ENCODE measurements around the gene COQ8B.

Gene COQ8B

DNA sequence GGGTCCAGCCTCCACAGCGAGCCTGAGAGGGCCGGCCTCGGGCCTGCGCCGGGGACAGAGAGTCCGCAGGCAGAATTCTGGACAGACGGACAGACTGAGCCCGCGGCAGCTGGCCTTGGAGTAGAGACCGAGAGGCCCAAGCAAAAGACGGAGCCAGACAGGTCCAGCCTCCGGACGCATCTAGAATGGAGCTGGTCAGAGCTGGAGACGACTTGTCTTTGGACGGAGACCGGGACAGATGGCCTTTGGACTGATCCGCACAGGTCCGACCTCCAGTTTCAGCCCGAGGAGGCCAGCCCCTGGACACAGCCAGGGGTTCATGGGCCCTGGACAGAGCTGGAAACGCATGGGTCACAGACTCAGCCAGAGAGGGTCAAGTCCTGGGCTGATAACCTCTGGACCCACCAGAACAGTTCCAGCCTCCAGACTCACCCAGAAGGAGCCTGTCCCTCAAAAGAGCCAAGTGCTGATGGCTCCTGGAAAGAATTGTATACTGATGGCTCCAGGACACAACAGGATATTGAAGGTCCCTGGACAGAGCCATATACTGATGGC is 716 bp upstream of the COQ8B start:
- DNase-seq = no peak

DNA sequence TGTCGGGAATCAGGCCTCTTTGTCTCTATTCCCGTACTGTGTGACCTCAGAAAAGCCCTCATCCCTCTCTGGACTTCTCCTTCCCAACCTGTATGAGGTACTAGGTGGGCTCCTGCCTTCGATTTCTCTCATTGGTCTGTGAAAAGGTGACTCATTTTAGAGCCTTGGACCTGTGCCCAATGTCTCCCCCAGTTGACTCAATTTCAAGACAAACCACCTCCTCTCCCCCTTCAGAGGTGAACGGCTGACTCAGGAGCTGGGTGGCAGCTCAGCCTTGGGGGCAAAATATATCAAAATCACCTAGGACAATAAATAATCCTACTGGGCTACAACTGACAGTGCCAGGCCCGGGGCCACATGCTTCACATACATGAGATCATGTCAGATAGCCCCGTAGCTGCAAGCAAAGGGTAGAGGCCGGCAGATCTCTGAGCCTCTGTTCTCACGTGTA is 630 bp downstream of the COQ8B start:
- DNase-seq = no peak

DNA sequence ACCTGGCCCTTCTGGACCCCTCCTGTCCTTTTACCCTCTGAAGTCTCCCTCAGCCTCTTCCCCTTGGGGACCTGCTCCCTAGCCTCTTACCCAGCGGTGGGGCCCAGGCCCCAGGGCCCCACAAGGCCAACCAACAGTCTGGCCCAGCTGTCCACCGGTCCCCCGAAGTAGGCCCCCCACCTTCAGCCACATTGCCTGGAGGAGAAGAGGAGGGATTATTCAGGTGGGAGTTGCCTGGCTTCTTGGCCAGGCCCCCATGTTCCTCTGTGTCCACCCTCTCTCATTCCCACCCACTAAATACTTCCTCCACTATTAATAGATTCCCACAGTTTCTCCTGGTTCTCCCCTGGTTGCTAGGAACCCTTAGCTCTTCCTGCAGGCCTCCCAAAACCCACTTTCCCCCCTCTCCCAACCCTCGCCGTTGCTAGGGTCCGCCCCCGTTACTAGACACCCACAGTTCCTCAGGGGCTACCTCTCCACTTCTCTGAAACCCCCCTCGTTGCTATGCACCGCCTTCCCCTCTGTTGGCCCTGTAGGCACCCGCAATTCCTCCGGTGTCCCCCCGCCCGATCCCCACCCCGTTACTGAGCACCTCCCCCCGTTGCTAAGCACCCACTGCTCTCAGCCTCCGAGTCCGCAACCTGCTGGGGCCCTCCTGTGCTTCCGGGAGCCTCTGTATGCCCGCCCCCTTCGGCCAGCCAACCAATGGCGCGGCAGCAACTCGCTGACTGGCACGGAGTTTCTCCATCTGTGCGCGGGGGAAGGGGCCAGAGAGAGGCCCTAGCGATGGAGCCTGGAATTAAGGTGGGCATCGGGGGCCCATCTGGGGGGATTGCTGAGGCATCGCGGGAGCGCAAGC is 2.0 kb downstream of the COQ8B start:
- peak; percentile 86 for DNase-seq

DNA sequence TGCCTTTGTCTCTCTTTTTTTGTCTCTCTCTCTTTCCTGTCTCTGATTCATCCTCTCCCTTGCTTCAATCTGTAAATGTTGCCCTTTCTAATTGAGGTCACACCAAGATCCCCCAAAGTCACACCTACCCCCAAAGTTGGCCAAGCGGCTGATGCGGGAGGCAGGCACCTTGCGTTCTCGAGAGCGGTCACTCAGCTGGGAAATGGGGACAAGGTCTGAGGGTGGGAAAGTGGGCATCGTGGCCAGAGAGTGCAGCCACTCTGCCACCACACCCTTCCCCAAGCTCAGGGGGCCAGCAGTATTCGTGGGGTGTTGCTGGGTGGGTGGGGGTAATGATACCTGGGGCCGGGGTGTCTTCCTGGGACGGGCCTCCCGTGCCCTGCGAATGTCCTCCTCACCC is 2.7 kb downstream of the COQ8B start:
- no peak for DNase-seq

DNA sequence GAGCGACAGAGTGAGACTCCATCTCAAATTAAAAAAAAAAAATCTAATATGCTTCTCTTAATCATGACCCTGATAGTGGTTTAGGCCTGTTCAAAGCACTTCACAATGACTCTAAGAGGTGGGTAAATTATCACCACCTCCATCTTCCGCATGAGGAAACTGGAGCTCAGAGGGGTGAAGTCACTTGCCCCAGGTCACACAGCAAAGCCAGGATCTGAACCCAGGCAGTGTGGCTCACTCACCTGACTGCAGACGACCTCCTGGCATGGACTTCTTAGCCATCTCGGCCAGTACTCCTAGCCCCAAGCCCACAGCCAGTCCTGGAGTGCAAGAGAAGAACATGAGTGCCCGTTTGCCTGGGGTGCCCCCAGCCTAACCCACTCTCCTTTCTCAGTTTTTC is 6.9 kb downstream of the COQ8B start:
- DNase-seq = no peak

DNA sequence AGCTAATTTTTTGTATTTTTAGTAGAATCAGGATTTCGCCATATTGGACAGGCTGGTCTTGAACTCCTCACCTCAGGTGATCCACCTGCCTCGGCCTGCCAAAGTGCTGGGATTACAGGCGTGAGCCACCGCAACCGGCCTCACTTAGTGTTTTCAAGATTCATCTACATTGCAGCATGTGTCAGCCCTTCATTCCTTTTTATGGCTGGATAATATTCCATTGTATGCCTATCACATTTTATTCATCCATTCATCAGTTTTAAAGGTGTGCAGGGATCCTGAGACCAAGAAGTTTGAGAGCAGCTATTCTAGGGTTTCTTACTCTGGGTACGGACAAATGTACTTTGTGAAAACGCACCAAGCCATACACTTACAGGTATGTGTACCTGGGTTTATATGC is 9.1 kb downstream of the COQ8B start:
- no peak for DNase-seq

DNA sequence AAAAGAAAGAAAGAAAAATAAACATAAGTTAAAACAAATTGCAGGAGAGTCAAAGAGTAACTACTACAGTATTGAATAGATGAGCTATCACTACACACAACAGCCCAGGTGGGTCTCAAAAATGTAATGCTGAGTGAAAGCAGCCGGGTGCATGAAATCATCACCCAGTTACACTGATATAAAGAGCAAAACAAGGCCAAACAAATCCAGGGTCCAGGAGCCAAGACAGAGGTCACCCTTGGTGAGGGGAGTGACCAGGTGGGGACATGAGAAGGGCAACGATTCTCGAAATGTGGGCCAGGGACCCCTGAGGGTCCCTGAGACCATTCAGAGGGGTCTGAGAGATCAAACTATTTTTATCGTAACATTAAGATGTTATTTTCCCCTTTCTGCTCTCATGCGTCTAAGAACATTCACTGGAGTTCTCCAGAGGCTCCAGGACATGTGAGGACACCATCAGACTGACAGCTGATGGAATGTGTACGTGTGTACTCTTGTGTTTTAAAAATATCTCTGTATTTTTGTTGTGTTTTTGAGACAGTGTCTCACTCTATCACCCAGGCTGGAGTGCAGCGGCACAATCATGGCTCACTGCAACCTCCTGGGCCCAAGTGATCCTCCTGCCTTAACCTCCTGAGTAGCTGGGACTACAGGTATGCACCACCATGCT is 10.6 kb downstream of the COQ8B start:
- no peak for DNase-seq

DNA sequence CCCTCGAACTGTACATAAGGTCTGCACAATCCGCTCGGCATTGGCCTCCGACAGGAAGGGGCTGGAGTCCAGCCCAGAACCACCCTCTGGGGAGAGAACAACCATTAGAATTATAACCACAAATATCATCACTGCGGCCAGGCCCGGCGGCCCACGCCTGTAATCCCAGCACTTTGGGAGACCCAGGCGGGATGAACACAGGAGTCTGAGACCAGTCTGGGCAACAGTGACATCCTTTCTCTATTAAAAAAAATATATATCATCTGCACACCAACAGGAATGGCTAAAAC is 11.4 kb downstream of the COQ8B start:
- no peak for DNase-seq

DNA sequence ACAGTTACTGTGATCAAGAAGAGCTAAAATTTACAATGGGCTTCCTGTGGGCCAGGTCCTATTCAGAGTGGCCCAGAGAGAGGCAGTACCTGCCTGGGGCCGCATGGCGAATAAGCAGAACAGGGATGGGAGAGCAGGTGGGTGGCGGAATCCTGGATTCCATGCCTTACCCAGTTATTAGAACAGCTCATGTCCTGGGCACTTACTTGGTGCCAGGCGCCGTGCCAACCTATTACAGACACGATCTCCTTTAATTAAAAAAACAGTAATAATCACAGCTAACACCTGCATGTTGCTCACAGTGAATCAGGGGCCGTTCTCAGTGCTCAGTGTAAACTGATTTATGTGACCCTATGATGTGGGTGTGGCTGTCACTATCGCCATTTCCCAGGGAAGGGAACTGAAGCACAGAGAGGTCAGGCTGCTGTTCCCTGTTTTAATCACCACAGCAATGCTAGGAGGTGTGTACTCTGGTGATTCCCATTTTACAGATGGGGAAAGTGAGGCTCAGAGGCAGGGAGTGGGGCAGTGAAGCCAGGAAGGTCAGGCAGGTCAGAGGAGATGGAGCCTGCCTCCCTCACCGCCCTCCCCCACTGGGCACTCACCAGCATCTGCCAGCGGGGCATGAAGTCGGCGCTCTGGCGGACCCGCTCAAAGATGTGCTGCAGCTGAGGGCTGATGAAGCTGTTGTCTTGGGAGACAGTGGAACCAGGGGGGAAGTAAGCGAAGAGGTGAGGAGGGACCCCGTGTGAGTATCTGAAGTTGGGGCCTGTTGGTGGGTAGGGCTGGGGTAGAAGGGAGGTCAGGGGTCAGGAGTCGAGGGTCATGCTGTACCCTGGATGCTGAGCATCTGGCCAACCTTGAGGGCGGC is 12.0 kb downstream of the COQ8B start:
- no peak for DNase-seq

DNA sequence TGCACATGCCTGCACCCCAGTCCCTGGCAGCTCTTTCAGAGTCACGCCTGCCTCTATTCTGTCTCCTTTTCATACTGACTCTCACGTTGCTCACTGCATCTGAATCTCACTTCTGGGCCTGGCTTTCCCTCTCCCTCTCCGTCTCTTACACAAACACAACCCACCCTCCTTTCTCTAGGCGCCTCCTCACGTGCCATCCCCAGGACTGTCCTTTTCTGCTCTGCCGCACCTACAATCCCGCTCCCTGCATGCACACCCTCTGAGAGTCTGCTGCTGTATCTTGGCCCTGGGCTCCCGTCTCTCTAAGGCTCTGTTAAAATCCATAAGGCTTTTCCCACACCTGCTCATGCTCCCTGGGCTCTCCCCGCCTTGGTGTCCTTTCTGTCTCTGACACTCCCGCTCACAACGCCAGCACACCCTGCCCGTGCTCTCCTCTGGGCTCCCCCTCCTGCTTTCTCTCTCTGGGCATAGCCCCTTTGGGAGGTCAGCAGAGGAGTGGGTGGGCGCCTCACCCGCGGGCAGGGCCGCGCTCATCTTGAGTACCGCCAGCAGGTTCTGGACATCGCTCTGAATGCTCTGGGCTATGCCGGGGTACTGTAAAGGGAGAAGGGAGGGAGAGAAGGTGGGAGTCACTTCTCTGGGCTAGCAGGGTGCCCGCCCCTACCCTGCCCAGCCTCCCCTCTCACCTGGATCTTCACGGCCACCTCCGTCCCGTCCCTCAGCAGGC is 13.5 kb downstream of the COQ8B start:
- DNase-seq = no peak

DNA sequence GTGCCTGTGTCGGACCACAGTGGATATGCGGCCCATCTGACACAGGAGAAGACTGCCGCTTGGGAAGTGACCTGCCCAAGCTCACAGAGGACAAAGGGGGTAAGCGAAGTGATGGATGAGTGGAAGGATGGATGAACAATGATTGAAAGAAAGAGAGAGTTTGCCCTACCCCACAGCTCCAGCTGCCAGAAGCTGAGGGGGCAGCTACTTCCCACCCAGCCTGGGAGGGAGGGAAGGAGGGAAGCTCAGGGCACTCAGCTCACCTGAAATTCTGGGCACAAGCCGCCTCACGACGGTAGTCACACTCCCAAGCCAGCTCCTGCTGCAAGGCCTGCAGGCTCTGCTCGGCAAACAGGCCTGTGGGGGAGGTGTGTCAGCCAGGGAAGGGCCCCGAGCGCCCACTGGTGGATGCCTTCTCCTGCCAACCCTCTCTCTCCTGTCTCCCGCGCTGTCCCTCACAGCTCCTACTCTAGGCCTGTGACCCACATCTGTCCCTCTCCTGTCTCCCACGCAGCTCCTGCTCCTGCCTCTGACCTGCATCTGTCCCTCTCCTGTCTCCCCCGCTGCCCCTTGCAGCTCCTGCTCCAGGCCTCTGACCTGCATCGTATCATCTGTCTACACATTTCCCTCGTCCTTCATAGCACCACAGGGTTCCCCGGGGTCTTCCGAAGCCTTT is 14.2 kb downstream of the COQ8B start:
- DNase-seq = no peak

DNA sequence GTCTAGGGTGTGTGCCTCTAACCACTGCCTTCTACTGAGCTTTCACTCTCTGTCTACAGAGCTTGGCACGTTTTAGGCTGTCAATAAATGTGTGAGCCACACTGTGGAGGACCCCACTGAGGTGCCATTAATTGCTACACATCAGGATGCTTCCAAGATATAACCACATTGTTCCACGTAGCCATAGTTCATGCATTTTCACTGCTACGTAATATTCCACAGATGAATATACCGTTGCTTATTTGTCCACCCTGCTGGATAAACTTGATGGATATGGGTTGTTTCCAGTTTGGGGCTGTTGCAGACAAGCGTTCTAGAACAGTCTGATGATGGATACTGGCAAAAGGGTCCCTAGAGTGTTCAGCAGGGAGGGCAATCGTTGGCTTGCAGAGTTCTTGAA is 14.9 kb downstream of the COQ8B start:
- no peak for DNase-seq

DNA sequence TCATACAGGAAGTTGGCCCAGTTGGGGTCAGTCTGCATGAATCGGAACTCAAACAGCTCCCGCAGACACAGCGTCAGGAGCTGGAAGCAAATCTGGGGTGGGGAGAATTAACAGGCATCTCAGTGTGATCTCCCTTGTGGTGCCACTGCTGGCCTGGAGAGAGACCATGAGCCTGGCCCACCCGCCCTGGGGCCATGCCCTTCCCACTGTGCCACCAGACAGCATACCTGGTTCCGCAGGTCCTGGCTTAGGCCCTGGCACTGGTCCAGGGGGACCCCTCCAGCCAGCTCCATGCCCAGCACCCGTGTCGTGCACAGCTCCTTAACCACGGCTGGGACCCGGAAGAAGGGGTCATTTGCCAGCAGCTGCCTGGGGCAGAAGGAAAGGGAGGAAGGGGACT is 16.6 kb downstream of the COQ8B start:
- DNase-seq = no peak

DNA sequence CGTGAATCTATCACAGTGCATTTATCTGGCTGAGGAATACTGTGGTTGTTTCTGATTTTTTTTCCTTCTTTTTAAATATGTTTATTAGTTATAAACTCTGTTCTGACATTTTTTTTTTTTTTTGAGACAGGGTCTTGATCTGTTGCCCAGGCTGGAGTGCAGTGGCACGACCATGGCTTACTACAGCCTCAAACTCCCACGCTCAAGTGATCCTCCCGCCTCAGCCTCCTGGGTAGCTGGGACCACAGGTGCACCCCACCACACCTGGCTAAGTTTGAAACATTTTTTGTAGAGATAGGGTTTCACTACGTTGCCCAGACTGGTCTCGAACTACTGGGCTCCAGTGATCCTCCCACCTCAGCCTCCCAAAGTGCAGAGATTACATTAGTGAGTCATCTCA is 19.7 kb downstream of the COQ8B start:
- no peak for DNase-seq

DNA sequence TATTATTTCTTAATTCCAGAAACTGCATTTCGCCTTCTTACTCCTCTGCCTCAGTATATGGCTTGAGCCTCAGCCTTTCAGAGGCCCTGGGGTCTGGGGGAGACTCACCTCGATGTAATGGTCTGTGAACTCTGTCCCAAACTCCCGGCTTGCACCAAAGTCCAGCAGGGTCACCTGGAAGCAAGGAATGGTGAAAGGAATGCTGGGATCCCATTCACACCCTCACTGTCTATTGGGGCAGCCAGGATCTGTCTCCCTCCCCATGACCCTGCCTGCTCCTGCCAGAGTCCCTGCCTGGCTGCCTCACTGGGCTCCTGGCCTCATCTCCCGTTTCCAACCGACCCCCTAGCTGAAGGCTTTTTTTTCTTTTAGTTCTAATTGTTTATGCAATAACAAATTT is 20.8 kb downstream of the COQ8B start:
- no peak for DNase-seq

DNA sequence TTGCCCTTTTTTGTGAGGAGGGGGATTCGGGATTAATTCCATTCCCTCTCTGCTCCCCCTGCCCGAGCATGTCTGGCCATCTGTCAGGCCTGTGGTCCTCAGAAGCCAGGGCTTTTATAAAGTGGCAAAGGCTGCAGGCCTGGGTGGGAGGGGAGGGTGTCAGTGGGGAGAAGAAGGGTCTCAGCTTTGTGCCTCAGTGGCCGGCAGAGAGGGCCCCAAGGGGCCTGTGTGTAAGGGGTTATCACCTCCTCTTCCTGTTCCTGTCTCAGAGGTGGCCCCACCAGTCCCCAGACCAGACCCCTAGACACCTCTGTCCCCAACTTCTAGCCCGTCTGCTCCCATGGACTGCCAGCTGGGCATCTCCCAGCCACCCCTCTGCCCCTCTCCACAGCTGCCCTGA is 22.8 kb downstream of the COQ8B start:
- DNase-seq = no peak

DNA sequence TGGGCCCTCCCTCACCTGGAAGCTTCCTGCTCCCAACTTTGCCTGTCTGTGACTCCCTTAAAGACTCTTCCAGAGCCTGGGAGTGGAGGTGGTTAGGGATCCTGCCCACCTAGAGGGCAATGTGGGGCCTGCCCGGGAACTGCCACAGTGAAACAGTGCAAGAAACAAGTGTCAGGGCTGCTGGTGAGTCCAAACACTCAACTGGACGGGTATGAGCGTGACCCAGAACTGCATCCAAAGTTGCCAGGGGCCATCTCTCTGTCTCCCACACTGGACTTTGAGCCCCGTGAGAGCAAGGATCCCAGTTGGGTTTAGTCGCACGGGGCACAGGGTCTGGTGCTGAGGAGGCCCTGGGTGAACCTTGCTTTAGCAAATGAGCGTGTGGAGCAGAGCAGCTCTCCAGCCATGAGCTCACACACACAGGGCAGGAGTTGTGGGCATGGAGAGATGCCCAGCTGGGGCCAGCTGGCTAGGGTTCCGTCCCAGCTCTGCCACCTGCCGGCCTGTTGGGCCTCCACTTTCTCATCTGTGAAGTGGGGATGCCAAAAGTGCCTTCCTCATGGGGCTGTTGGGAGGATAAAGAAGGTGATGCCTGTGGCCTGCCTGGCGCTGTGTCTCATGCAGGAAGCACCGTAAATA is 23.4 kb downstream of the COQ8B start:
- DNase-seq = no peak

DNA sequence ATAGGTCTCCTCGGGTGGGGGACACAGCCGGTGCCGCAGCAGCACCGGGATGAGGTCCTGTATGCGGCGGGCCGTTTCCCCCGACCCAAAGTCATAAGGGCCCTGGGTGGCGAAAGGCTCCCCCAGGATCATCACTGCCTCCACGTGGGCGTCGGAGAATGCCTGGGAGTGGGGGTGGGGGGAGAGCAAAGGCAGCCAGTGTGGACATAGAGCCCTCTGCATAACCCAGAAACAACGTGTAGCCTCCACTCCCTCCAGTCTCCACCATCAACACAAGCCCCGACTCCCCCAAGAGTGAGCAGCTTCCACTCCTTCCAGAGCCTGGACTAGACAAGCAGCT is 24.5 kb downstream of the COQ8B start:
- no peak for DNase-seq

DNA sequence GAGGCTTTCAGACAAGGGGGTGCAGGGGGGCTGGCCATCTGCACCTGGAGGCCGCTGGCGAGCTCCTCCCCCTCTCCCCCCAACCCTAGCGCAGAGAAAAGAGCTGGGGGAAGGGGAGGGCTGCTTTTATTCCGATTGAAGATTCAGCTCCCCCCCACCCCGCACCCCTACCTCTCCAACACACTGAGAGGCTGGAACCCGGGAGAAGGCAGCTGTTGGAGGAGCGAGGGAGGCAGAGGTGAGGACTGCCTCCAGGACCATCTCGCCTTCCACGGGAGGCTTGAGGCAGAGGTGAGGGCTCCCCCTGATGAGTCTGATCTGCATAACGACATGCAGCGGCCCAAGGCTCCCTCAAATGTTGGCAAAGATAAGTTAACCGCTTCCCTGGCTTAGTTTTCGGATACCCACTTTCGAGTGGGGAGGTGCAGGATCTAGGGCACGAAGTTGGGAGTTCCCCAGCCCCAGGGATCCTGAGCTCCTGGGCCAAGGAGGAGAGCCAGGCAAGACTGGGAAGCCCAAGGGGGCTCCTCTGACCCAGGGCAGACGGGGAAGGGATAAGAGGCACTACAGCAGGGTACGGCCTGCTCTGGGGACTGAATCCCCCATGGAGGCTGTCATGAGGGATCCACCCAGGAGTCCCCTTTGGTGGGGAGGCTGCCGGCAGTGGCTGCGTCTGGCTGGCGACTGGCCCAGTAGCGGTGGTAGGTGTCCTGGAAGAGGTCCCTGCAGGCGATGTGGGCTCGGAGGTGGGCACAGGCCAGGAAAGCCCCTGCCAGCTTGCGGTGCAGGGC is 25.1 kb downstream of the COQ8B start:
- peak; percentile 51 for DNase-seq

DNA sequence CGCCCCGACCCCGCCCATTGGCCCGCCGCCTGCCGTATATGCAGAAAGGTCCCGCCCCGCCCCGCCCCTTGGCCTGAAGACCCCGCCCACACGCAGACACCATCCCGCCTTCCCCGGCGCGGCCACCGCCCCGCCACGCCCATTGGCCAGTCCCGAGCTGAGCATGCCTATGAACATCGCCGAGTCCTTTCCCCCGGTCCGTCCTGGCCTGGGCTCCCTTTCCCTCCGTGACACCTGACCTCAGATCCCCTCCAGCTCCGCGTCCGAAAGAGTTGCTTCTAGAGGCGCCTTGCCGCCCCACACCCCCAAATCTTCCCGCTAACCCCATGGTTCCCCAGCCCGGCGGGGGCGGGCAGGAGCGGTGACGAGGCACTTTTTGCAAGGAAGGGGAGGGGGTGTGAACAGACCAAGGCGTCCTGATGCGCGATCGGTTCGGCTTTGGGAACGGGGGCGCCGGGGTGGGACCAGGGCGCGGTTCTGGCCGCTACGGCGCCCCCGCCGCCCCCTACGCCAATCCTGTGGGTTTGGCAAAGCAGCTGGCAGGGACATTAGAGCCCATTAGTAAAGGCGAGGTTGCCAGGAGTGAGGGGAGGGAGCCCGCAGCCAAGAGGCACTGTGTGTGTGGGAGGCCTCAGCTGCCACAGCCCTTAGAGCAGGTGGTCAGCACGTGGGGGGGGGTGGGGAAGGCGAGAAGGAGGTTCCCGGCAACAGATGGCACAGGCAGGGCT is 25.8 kb downstream of the COQ8B start:
- peak; percentile 87 for DNase-seq

Data from NCI-H2107 (cell line).